Amygdala (tissue), 56 donors: ENCODE data around the gene CARS2.
"Not testable (repeated sequence)": the region's sequence is repeated elsewhere in the genome, so short reads cannot be mapped to it uniquely, and the experiment has no call there.

Experiments
- DNase-seq, 56 donors: peaks; one replicate each; lab custom pipeline; 2025; lab: John Stamatoyannopoulos, UW

The CARS2 gene

GRCh38 chr13:110641055-110642015 lies 64.6 kb downstream of the CARS2 start:
- no peak for DNase-seq

GRCh38 chr13:110640591-110641029 lies 65.3 kb downstream of the CARS2 start:
- DNase-seq: no peak

DNA sequence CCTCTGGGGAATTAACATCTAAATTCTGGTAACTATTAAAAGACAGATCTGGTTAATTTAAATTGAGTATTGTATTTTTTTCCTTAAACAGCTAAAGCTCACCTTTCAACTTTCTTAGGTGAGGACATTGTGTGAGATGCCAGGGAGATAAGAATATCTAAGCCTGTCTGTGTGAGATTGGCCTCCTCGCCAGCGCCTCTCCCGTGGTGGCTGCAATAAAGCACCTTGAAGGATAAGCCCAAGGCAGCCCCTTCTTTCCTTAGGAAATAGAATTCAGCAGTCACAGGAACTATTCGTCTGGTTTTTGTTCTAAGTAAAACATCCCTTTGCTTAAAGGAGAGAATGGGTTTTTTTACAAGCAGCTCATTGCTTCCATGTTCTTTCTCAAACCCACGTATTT lies 66.0 kb downstream of the CARS2 start:
- no peak for DNase-seq

DNA sequence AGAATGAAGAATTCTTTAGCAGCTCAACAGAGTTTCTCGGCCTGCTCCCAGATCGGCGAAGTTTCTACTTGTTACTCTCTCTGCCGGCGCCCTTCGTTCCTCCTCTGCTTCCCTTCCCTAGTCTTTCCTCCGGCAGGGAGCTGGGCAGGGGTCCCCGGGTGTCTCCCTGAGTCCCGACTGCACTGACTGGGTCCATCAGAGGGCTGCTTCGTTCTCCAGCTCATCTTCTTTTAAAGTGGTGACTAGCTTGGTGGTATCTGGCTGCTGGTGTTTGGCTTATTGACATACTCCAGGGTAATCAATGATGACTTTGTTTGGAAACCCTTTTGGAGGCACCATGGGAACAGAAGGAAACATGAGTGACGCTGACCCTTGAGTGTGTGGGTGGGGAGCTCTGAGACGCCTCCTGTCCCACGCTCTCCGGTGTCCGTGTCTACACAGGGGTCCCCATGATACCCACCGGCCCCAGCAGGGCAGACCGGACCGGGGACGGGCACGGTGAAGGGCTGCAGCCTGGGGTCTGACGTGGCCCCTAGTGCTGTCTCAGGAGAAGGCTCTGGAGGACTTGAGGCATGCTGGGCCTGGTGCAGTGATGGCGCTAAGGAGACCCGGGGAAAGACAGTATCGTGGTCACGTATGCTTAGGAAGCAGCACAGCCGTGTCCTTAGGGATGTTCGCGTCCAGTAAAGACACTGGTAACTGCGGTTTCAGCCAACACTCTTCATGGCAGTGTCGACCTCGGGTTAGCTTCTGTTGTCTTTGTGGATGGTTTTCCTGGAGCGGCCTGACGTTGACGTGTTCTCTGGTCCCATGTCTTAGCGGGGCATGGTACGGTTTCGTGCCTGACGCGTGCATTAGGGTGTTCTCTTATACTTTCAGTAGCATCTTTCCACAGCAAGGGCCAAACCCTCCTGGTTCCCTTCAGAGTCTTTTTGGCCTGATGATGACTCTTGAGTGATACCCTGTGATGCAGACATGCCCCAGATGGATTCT lies 66.8 kb downstream of the CARS2 start:
- DNase-seq: no peak

GRCh38 chr13:110638257-110638656 lies 67.7 kb downstream of the CARS2 start:
- DNase-seq: no peak

GRCh38 chr13:110637747-110638146 lies 68.2 kb downstream of the CARS2 start:
- DNase-seq: no peak

GRCh38 chr13:110637275-110637674 lies 68.6 kb downstream of the CARS2 start:
- DNase-seq: no peak

- DNase-seq: no peak
Measured at GRCh38 chr13:110636701-110637201, 69.2 kb downstream of the CARS2 start.

- no peak for DNase-seq
Measured at GRCh38 chr13:110636053-110636475, 69.9 kb downstream of the CARS2 start.

DNA sequence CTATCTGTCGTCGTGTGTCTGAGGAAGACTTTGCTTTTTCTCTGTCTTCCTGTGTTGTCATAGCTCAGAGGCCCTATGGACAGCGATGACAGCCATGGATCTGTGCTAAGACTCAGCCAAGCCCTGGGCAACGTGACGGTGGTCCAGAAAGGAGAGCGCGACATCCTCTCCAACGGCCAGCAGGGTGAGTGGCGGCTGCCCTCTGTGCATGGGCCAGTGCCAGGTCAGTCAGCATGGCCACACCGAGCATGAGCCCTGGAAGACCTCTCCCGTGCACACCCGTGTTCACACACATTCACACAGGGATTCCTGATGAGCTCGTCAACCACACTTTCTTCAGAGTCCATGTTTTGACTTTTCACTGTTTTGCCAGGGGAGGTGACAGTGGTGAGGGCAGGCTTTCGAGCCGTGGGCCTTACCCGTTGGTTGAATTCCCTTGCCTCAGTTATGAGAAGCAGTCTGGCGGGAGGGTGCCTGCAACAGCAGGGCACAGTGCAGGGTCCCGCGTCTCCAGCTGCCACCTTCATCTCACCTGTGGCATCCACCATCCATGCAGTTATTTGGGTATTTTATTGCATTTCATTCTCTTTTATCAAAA lies 70.4 kb downstream of the CARS2 start:
- DNase-seq: no peak

DNA sequence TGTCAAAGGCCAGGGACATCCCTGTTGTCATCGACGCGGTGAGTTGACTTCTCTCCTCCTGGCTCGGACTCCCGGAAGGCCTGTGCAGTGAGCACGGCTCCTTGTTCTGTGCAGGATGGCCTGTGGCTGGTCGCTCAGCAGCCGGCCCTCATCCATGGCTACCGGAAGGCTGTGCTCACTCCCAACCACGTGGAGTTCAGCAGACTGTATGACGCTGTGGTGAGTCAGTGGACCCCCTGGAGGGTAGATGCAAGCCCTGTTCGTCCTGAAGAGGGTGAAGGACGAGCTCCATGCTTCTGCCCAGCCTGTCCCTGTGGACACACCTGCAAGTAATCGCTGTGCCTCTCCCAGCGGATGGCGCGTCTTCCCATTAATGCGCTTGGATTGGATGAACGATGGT lies 71.4 kb downstream of the CARS2 start:
- no peak for DNase-seq

DNA sequence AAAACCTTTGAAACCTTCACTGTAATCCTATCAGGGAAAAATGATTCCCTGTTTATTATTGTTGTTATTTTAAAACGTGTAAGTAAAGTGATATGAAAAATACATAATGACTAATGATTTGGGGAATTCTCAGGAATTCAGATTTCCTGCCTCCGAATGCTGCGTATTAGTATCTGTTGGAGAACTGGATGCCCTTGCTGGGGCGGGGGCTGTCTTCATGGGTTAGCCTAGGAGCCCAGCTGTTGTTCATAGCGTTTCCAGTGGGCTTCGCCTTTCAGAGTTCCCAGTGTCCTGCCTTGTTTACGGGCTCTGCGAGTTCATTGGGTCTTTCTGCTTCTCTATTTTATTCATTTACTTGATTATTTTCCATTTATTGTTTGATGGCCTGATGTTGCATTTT lies 72.1 kb downstream of the CARS2 start:
- no peak for DNase-seq

- DNase-seq: not testable (repeated sequence)
Measured at GRCh38 chr13:110632255-110632654, 73.7 kb downstream of the CARS2 start.

DNA sequence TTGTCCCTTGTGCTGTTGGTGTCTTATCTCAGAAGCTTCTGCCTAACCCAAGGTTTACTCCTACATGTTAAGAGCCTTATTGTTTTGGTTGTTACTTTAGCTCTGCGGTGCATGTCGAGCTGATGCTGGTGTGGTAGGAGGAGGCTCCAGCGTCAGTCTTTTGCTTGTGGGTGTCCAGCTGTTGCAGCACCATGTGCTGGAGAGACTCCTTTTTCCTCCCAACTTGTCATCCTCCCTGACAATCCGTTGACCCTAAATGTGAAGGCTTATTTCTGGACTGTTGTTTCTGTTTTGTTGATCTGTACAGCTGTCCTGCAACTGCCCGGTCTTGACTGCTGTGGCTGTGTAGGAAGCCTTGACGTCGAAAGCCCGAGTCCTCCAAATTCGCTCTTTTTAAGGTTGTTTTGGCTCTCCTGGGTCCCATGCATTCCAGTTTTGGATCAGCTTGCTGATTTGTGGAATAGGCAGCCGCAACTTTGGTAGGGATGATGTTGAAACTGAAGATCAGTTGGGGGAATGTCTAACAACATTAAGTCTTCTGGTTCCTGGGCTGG lies 75.3 kb downstream of the CARS2 start:
- DNase-seq: no peak

GRCh38 chr13:110629735-110630134 lies 76.2 kb downstream of the CARS2 start:
- peak in 1 of 56 donors; percentile 21 for DNase-seq

DNA sequence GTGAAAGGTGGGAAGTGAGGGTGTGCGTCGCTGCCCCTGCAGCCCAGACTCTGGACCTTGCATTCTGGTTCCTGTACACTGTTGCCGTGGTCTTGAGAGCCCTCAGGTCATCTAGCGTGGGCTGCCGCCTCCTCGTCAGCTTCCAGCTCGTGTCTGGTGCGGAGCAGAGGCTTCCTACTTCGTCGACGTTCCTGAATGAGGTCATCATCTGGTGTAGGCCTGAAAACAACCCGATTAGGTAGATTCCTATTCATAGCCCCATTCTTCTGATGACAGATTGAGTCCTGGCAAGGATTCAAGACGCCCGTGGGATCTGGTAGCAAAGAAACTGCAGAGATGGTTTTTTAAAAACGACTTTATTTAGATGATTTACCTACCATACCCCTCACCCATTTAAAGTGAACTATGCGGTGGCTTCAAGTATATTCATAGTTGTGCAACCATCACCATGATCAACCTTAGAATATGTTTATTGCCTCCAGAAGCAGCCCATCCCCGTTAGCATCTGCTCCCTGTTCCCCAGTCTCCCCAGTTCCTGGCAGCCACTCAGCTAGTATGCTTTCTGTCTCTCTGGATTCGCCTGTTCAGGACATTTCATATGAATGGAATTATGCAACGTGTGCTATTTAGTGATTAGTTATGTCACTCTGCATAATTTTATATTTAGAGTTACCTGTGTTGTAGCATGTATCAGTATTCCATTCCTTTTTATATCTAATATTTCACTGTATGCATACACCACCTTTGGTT lies 76.8 kb downstream of the CARS2 start:
- DNase-seq: no peak

GRCh38 chr13:110628477-110628793 lies 77.5 kb downstream of the CARS2 start:
- DNase-seq: no peak

- DNase-seq: no peak
Measured at GRCh38 chr13:110627761-110628476, 78.0 kb downstream of the CARS2 start.

GRCh38 chr13:110627351-110627750 lies 78.6 kb downstream of the CARS2 start:
- no peak for DNase-seq
